Smooth muscle cell (in vitro differentiated cells): Measurements from ENCODE around the gene EIF4E1B. TPM values are rescaled to one million over a fixed set of nuclear protein-coding genes. Genes with fewer than 3 reads are reported as not detected.

Source experiments
- DNase-seq: peaks from one replicate; lab custom pipeline; 2025; ENCODE audit not compliant: unreplicated experiment; lab: John Stamatoyannopoulos, UW
- H2AFZ ChIP-seq: fragments of 200-600 bp; sonication (generic); 2 replicates; pipeline ENCODE4 v1.6.0; 2016; ENCODE audit warnings: antibody characterized with exemption, low read depth, mild to moderate bottlenecking
- H3F3A ChIP-seq: fragments of 200-600 bp; sonication (generic); 2 replicates; pipeline ENCODE4 v1.6.0; 2017; ENCODE audit warnings: antibody characterized with exemption, low read depth
- H3K27ac ChIP-seq: fragments of 200-600 bp; sonication (generic); 2 replicates; pipeline ENCODE4 v1.5.1; 2016; ENCODE audit warnings: low read depth, mild to moderate bottlenecking
- H3K27me3 ChIP-seq: fragments of 200-600 bp; sonication (generic); 2 replicates; pipeline ENCODE4 v1.6.1; 2016; ENCODE audit warnings: low read depth, mild to moderate bottlenecking
- H3K36me3 ChIP-seq: fragments of 200-600 bp; sonication (generic); 2 replicates; pipeline ENCODE4 v1.5.1; 2016; ENCODE audit warnings: low read depth
- H3K4me1 ChIP-seq: fragments of 200-600 bp; sonication (generic); 2 replicates; pipeline ENCODE4 v1.5.1; 2016; ENCODE audit warnings: low read depth
- H3K4me2 ChIP-seq: fragments of 200-600 bp; sonication (generic); 2 replicates; pipeline ENCODE4 v1.6.0; 2016; ENCODE audit warnings: mild to moderate bottlenecking
- H3K4me3 ChIP-seq: fragments of 200-600 bp; sonication (generic); 2 replicates; pipeline ENCODE4 v1.5.1; 2016; ENCODE audit warnings: mild to moderate bottlenecking
- H3K79me2 ChIP-seq: fragments of 200-600 bp; sonication (generic); 2 replicates; pipeline ENCODE4 v1.6.0; 2016; ENCODE audit warnings: low read depth, mild to moderate bottlenecking
- H3K9ac ChIP-seq: fragments of 200-600 bp; sonication (generic); 2 replicates; pipeline ENCODE4 v1.6.0; 2016; ENCODE audit warnings: low read depth
- H3K9me3 ChIP-seq: fragments of 200-600 bp; sonication (generic); replicated peaks from 2 replicates; pipeline ENCODE4 v1.5.1; 2016; ENCODE audit warnings: low read depth
- H4K20me1 ChIP-seq: fragments of 200-600 bp; sonication (generic); 2 replicates; pipeline ENCODE4 v1.6.0; 2016; ENCODE audit warnings: low read depth
- WGBS: methylation state at CpG from one replicate; pipeline ENCODE4 v1.1.7; 2016; ENCODE audit warnings: low lambda C conversion rate; 5-methylcytosine and 5-hydroxymethylcytosine counted together
- polyA plus RNA-seq: library from polyadenylated mRNA; unstranded; fragments of >200 nt; fragmentation: Nextera tagmentation; extraction: Ambion mirVana; gene quantifications from 2 replicates; pipeline ENCODE4 v1.2.1, GENCODE V29; 2016
- total RNA-seq: library from RNA; depleted of rRNA; stranded (reverse); fragments of >200 nt; gene quantifications from 2 replicates; pipeline ENCODE4 v1.2.3, GENCODE V29; 2014
- TF ChIP-seq, protein P1 (sequence below): fragments of 200-600 bp; sonication (generic); IDR thresholded peaks from 2 replicates; pipeline ENCODE4 v1.5.1; 2017; ENCODE audit warnings: borderline replicate concordance, mild to moderate bottlenecking, antibody characterized with exemption; ENCODE audit not compliant: insufficient read depth, poor library complexity, severe bottlenecking

The EIF4E1B gene
- total and polyA plus RNA-seq, 2 experiments from 2014 or later, result not detected

DNA sequence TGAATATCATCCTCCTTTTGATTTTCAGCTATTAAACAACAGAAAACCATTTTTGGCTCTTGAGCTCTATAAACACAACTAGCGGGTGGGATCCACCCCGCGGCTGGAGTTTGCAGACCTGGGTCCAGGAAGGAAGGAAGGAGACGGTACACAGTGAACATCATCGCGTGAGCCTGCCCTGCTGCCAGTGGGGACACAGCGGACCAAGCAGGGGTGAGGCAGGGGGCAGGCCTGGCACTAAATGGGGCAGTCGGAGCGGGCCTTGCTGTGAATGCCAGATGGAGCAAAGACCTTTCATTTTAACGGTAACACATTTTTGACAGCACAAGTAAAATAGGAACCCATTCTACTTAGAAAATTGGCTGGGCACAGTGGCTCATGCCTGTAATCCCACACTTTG lies 31.2 kb downstream of the EIF4E1B start:
- Histone ChIP-seq H3K27ac (no peak overlapping the region), H3F3A (no peaks in the 10 kb centered on the region), H3K79me2 (no peaks in the 10 kb centered on the region), H3K4me2 (no peak overlapping the region), H3K4me3 (no peak overlapping the region), H3K9me3 (no peaks in the 10 kb centered on the region), H3K4me1 (no peaks in the 10 kb centered on the region), H3K9ac (no peak overlapping the region), H3K36me3 (no peaks in the 10 kb centered on the region), H3K27me3 (peaks cover 5% of the 10 kb centered on the region), H2AFZ (no peak overlapping the region), H4K20me1 (no peaks in the 10 kb centered on the region)
- TF ChIP-seq, protein P1, sequence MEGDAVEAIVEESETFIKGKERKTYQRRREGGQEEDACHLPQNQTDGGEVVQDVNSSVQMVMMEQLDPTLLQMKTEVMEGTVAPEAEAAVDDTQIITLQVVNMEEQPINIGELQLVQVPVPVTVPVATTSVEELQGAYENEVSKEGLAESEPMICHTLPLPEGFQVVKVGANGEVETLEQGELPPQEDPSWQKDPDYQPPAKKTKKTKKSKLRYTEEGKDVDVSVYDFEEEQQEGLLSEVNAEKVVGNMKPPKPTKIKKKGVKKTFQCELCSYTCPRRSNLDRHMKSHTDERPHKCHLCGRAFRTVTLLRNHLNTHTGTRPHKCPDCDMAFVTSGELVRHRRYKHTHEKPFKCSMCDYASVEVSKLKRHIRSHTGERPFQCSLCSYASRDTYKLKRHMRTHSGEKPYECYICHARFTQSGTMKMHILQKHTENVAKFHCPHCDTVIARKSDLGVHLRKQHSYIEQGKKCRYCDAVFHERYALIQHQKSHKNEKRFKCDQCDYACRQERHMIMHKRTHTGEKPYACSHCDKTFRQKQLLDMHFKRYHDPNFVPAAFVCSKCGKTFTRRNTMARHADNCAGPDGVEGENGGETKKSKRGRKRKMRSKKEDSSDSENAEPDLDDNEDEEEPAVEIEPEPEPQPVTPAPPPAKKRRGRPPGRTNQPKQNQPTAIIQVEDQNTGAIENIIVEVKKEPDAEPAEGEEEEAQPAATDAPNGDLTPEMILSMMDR, result no peak
- 94% methylated on average over 10 of the region's 10 CpGs for WGBS
- DNase-seq, result no peak

GRCh38 chr5:176662371-176663333 lies 32.2 kb downstream of the EIF4E1B start:
- Histone ChIP-seq H3K4me3 (no peak overlapping the region), H3K79me2 (no peaks in the 10 kb centered on the region), H4K20me1 (no peaks in the 10 kb centered on the region), H3K4me1 (no peaks in the 10 kb centered on the region), H3K36me3 (no peaks in the 10 kb centered on the region), H3F3A (no peaks in the 10 kb centered on the region), H3K27ac (no peak overlapping the region), H3K27me3 (peaks cover 5% of the 10 kb centered on the region), H3K9me3 (no peaks in the 10 kb centered on the region), H2AFZ (no peak overlapping the region), H3K4me2 (no peak overlapping the region), H3K9ac (no peak overlapping the region)
- DNase-seq, result no peak
- WGBS, result 89% methylated on average over 21 of the region's 21 CpGs
- TF ChIP-seq, protein P1, result no peak

- TF ChIP-seq, protein P1, result no peak
- Histone ChIP-seq H3K36me3 (no peaks in the 10 kb centered on the region), H4K20me1 (no peaks in the 10 kb centered on the region), H3K9me3 (no peaks in the 10 kb centered on the region), H3K4me1 (no peaks in the 10 kb centered on the region), H3K9ac (no peak overlapping the region), H3K4me3 (no peak overlapping the region), H2AFZ (no peak overlapping the region), H3K27ac (no peak overlapping the region), H3K4me2 (no peak overlapping the region), H3K27me3 (peaks cover 12% of the 10 kb centered on the region), H3K79me2 (no peaks in the 10 kb centered on the region), H3F3A (no peaks in the 10 kb centered on the region)
- 93% methylated on average over 10 of the region's 10 CpGs for WGBS
- DNase-seq, result no peak
These were observed 33.1 kb downstream of the EIF4E1B start for GRCh38 chr5:176663566-176663965.
